Measurements from ENCODE around the gene FCRL5.

DNA sequence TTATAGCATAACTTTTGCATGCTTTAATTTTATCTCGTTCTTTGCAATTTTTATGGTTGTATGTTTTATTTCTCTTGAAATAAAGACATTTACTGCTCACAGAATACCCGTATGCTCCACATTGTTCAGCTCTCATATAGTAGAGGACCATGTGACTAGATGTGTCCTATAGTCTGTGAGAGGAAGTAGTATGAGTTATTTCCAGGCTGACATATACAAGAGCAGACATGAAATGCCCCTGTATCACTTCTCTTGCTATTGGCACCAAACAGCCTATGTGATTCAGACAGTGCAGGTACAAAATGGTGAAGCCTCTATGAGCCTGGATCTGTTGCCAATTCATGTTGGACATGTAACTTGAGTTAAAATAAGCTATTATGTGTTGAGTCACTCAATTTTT, 5.8 kb upstream of the FCRL5 start:
- TF ChIP-seq MYNN (tag by site-specific recombination; IDR thresholded peaks at IDR 0.05; ENCODE audit: borderline replicate concordance) (no peak), CTCF (tag by site-specific recombination; IDR thresholded peaks at IDR 0.05) (no peak), ZBTB10 (tag by site-specific recombination; IDR thresholded peaks at IDR 0.05) (no peak), GLI2 (tag by site-specific recombination; IDR thresholded peaks at IDR 0.05; ENCODE audit: borderline replicate concordance, low read depth) (no peak), ZNF677 (tag by site-specific recombination; IDR thresholded peaks at IDR 0.05) (no peak), ZBTB44 (tag by site-specific recombination; IDR thresholded peaks at IDR 0.05) (no peak), YY1 (tag by site-specific recombination; IDR thresholded peaks at IDR 0.05) (no peak), SP2 (tag by site-specific recombination; IDR thresholded peaks at IDR 0.05) (no peak), ZNF433 (tag by site-specific recombination; IDR thresholded peaks at IDR 0.05; ENCODE audit: low read depth) (no peak), ZNF830 (tag by site-specific recombination; IDR thresholded peaks at IDR 0.05; ENCODE audit: low read depth) (no peak), ZNF133 (tag by site-specific recombination; IDR thresholded peaks at IDR 0.05) (no peak), ZNF510 (tag by site-specific recombination; IDR thresholded peaks at IDR 0.05; ENCODE audit: insufficient replicate concordance) (no peak)
